Epidermal melanocyte (primary cell): ENCODE data around the gene ECM2.

Experiments used
- DNase-seq: peaks from one replicate; pipeline ENCODE4 v3.0.0; 2011; ENCODE audit warnings: low spot score; ENCODE audit not compliant: insufficient read length

The ECM2 gene

DNA sequence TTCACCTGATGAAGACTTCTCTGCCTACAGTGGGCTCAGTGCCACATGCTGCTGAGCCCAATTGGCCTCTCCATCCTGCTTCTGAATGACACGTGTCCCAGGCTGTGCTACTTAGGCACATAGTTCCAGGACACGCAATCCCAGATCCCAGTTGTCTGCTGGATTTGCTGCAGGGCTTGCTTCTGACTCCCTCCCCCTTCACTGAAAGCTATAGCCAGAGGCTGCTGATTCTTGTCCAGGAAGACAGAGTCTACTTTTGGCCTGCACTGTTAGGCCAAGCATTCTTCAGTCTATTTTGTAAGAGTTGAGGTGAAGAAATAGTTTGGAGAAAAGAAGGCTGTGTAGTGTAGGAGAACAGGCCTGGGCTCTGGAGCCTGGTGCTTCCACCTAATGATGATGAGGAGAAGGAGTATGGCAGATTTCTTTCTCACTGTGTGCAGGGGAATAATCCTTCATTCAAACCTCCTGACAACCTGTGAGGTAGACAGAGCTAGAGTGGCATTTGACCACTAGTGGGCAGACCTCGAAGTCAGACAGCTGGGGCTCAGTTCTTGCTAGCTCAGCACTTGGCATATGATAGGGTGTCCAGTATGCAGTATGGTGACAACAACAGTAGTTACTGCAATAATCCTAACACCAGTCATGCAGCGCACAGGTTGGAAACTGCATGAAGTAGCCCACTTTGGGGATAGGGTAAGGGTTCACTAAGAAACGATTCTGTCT is 34.0 kb downstream of the ECM2 start:
- no peak for DNase-seq

DNA sequence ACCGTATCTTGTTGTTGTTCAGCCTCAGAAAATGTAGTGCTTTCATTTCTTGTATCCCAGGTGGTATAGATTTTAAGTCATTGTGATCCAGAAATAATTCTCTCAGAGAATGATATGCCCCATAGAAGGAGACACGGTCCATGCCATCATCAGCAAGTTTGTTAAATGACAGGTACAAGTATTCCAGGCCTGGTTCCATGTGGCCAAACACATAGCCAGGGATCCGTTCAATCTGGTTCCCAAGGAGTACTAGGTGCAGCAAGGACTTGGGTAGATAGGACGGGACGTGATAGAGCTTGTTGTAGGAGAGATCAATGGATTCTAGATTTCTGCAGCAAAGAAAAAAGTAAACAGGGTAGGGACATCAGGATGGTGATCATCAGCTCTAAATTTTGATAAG is 35.1 kb downstream of the ECM2 start:
- no peak for DNase-seq

DNA sequence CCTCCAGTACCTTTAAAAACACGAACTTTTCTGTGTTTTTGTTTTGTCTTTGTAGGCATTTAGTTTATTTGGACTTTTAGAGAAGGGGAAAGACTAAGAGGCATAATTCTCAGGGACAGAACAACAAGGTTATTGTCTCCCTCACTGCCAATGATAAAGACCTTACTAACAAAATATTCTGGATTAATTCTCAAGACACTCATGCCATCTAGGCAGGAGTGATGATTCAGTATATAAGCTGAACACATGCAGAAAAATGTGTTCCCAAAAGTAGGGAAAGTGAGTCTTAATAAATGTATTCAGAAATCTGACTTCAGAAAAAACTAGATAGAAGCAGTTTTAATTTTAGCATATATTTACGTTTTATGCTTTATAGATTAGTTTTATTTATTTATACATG is 36.1 kb downstream of the ECM2 start:
- DNase-seq: no peak

DNA sequence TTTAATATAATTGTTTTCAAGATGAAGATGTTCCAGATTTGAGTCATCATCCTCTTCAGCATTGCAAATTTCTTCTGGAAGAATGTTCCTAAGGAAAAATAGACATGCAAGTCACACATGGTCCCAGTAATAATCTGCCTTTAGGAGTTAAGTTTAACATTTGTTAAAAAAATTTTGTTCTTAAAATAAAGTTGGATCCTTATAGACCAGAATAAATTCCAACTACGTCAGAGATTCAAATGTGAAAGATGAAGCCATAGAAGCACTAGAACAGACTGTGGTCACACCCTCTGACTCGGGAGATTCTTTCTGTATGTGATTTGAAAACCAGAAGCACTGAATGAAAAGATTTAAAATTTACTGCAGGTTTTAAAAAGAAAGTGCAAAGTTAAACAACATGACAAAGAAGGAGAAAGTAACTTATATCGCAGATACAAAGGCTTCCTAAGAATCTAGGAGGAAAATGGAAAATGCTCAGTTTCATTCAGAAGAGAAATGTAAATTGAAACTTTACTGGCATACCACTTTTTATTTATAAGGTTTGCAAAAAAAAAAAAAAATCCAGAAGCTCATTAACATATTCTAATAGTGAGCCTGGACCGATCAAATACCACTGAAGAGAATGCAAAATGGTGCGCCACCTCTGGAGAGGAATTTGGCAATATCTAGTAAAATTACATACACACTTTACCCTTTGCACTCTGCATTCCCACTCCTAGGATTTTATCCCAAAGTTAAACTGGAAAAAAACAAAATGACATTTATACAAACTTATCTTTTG is 39.2 kb downstream of the ECM2 start:
- DNase-seq: no peak

DNA sequence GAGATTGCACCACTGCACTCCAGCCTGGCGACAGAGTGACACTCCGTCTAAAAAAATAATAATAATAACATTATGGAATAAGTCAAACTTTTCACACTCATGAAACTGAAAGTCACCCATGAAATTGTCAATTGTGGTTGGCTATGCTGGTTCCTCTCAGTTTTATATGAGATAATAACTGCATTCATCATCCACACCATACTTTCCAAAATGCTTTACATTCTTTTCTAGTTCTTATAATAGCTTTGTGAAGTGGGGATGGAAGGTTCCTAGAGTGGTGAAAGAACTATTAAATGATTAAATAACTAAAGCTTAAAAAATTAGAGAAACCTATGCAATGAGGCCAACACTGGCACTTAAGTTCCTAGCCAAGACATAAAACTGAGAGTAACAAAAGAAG is 40.9 kb downstream of the ECM2 start:
- DNase-seq: no peak

DNA sequence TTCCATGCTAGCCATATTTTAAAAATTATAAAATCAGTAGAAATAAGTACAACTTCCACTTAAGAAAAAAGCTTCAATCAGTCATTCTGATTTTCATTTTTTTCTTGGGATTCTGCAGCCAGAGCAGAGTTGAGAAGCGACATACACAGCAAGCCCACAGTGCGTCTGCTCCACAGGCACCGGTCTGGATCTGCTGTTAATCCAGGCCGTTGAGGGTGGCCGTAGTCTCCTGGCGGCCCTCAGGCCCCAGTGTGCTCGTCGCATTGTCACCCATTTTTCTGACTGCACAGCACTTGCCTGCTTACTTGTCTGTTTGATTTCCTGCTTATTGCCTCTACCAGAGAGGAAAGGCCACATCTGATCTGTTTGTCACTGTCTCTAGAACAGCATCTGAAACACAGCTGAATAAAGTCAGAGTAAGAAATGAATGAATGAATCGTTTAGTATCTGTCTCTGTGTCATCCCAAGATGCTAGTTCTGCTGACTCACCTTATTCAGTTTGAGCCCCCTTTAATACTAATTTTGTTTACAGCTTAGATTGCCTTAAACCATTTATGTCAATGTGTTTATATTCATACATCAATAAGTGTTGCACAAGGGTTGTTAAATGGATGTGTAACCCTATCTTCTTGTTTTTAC is 41.9 kb downstream of the ECM2 start:
- DNase-seq: no peak

DNA sequence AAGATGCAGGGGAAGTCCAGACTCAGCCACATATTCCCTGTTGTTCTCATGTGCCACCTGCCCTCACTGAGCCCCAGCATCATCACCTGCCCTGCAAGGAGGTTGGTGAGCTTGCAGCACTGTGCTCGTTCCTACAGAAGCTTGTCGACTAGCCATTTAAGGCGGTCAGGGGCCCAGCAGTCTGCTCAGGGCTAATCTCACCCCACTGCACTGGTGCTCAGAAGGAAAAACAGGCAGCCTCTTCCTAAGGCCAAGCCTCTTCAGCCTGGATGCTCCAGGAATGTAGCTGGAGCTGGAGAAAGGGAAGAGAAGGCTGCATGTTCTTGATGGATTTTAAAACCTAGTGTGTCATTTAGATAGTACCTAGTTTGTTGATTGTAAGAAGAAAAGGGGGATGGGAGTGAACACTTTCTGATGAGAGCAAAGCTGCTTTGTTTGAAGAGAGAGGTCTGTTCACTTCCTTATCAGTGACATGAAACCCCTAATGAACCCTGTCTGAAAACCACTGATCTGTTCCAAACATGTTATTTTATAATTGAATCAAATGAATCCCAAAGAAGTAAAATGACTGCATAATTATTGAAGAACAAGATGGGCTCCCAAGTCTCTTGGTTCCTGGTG is 42.9 kb downstream of the ECM2 start:
- DNase-seq: no peak

DNA sequence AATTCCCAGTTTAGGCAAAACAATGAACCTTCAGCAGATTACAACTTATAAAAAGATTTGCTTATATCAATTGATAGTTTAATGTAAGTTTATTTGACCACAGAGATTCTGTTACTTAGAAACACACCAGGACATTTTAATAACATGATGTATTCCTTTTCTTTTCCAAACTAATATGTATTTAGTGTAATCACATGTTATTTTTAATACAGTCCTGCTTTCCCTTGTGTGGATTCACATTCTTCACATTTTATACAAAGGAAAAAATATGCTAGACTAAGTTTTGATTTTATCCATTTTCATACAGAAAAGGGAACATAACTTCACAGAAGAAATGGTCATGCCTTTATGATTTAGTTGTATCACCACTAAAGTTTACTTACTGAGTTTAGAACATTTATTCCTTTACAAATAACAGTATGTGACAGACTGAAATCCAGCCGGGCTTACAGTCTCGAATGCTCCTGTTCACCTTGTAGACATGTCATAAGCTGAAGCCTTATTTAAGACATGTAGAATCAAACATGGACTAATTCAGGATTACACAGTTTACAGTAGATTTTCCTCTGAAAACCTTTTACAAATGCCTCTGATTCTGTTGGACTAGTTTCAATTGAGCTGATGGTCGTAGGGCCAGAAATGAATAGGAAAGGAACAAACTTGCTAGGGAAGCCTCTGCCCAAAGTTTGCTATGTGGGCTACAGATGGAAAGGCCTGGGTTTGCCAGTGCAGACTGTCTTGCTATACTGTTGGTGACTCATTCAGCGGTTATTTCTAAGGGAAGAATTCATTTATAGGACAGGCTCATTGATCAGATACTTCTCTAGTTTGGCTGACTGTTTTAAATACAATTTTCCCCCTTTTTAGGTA is 46.9 kb downstream of the ECM2 start:
- no peak for DNase-seq

DNA sequence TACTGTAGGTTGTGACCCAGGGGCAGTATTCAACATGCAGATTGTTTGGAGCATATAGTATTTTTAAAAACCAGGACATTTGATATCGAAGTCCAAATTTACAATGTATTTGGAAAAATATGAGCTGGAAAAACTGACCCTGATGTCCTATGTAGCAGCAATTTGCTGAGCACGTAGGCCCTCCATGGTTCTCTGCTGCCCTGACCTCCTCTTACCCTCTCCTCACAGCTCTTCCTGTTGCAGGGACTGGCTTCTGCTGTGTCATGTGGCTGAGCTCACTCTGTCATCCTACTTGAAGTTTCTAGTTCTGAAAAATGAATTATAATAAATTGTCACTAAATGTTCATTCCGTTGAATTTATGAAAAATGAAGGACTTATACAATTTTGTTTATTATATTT is 49.4 kb downstream of the ECM2 start:
- no peak for DNase-seq

DNA sequence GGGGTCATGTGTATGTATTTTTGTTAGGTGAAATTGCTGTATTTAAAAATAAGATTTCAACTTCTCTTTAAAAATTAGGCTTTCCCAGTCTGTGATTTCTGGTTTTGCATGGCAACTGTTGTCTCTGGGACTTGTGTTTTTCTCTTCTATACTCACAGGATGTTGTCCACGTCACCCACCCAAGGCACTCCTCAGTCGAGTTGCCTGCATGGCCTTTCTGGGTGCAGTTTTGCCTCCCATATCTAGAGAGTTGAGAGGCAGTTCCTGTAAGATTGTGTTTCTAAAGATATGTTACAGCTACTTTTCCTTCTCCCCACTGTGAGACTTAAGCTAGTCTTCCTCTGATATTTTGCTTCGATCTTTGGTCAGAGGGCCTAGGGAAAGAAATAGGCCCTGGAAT is 51.2 kb downstream of the ECM2 start:
- DNase-seq: no peak

DNA sequence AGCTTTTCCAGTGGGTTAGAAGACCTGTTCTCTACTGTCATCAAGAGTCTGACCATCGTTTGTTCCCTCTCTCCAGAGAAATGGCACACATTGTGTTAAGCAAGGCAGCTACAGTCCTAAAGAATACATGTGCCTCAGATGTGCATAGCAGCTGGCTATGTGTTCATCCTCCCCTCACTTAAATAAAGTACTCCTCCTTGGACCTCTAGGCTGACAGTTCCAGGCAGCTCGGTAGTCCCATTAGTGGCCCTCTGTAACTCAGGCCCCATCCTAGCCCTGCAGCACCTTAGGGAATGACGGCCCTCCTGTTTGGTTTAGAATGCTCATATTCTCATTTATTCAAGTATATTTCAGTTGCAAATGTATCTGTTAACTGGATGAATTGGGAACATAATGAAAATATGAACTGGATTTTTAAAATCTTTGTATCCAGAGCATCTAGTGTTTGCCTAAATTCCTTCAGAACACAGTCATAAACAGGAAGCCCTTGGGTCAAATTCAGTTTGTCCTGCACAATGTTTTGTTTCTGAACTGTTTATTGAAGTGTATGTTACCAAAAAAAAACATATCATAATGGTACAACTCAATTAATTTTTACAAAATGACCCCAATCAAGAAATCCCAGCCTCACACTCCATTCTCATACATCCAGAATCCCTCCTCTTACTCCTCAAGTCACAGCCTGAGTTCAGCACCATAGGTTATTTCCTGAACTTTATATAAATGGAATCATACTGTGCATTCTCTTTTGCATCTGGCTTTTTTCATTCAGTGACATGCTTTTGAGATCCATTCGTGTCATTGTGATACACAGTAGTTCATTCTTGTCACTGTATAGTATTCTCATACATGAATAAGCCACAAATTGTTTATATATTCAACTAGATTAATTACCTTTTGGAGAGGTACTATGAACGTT is 51.9 kb downstream of the ECM2 start:
- no peak for DNase-seq

DNA sequence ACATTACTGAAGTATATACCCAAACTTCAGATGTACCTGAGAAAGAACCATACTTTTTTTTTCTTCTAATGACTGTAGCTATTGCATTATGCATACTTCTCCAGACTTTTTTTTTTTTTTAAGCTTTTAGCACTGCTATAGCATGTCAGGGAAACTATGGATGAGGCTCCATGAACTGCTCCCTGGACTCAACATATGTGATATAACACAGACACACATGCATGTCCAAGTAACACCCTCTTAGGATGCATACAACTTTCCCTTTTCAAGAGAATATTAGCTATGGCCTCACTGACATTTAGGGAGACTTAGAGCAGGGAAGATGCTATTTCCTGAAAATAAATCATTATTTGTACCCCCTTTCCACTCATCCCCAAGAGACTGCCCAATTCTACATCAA is 53.0 kb downstream of the ECM2 start:
- no peak for DNase-seq

DNA sequence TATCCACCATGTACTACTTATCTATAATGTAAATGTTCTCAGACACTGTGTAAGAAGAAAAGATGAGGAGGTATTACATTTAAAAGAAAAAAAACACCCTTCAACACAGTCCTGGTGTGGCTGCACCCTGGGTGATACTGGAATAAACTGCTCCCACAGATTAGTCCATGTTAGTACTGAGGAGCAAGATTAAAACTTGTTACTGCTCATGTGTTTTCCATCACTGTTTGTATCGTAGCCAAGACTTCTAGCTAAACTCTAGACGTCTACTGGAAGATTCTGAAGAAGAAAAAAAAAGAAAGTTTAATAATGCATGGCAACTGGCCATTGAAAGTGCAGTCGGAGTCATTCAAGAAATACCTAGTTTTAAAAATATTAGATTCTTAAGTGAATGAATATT is 53.5 kb downstream of the ECM2 start, which contains the start of gene ASPN:
Gene ASPN (minus strand): TSS at position 178 of the 400 bp plus-strand sequence.
- DNase-seq: no peak

DNA sequence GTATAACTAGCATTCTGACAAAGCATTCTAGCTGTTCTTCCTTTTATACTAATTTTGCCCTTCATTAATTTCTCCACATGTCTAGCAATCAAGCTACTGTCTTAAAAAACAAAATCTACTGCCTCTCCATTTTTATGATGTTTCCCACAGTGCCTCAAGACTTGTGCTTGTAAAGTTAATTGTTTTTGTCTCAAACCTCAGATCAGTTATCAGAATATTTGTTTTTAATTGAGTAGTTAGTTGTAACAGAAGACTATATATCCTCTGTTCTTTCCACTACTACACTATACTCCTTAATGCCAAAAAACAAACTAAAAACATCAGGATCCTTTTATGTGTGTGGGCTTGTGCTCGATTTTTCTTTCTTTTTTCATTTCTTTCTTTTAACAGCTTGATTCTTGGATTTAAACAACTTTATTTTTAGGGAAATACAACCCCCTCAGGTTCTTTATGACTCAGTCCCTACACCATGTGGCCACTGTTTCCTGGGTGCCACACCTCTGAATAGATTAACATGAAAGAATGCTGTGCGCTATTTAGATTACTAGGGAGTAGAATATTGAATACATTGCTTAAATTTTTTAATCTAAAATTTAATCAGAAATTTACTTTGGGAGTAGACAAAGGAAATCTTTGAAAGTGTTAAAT is 54.7 kb downstream of the ECM2 start:
- DNase-seq: no peak

DNA sequence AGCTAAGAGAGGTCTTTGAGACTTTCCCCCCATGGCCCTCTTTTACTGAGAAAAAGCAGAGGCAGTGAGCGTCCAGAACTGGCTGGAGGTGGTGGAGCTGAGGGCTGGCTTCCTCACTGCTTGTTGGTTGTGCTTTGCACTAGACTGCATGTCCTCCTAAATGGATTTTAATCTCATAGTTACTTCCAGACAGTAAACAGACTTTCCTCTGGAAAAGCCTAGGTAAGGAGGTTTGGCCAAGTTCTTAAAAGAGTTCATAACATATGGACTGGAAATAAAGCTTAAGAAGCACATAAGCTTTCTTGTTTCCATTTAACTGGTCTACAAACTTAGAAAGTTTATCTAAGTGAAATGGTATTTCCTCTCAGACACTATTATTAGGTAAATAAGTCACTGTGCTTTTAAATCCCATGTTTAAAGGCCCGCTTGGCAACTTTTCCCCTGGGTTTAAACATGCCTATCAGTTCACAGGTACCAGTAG is 55.5 kb downstream of the ECM2 start:
- no peak for DNase-seq

DNA sequence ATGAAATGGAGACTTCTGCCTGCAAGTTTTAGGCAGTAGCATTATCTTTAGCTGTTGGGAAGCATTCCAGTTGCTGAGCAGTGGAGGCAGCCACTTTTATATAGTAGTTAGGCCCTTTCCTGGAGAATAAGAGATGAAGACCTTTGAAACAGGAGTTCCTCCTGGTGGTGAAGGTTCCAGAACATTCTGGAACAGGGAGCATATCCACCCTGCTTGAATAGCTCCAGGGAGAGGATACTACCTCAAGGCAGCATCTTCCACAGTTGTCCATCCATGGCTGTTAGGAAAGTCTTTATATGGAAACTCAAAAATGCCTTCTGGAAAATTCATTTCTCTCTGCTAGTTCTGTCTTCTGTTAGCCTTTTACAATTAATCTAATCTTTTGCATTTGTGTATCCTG is 56.4 kb downstream of the ECM2 start:
- DNase-seq: no peak

DNA sequence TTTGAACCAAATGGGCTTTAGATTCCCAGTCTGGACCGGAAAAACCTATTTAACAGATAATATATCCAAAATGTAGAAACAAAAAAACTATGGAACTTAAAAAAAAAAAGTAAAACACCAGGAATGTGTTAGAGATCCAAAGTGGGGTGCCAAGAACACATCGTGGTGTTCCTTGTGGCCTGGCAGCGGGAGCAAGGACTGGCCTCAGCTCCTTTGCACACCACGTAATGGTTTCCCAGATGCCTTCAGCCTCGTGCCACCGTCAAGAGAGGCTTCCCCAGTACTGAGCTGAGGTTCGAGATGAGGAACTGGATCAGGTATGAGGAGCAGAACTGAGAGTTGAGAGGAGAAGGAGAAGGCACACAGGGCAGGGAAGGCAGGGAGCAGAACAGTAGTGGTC is 57.0 kb downstream of the ECM2 start:
- no peak for DNase-seq

DNA sequence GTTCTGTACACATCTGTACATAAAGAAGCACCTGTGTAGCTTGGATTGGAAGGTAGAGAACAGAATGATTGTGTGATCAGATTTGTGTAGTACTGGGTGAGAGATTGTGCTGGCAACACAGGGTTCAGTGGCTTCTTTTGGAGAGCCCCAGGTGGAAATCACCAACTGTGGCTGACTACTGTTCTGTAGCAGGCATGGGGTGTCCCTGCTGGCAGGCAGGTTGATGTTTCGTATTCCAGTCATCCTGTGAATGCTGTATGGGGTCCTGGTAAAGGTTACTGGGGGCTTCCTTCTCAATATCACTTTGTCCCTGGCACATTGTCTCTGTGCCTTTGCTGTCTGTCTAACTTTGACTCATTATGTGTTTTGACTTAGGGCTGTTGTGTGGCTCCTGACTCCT is 58.8 kb downstream of the ECM2 start:
- DNase-seq: no peak

DNA sequence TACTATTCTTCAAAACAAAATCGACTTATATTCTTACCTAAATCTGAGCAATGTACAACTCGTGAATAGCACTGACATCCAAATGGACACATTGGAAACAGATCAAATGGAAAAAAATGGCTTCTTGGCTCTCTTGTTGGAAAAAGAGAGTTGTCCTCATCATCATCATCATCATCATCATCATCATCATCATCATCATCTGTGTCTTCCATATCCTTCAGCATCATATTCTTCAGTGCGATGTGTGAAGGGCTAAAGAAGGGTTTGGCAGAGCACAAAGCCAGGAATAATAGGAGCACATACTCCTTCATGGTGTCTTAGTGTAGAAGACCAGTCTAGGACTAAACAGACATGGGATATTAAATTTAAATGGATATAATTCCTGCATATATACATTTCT is 61.2 kb downstream of the ECM2 start:
- DNase-seq: no peak
